H9 (cell line): ENCODE data around the gene ZCCHC4. TPM values are rescaled to one million over a fixed set of nuclear protein-coding genes. Genes with fewer than 3 reads are reported as not detected.

Experiments used
- DNase-seq: peaks from one replicate; pipeline ENCODE4 v3.0.0-alpha.2; 2017
- H2AFZ ChIP-seq: one replicate; pipeline ENCODE4 v1.6.1; 2013; ENCODE audit warnings: mild to moderate bottlenecking, low read length, control low read depth, moderate library complexity
- H2AK5ac ChIP-seq: 2 replicates; pipeline ENCODE4 v1.6.1; 2013; ENCODE audit warnings: low read length, control low read depth, mixed read lengths; ENCODE audit not compliant: insufficient read length
- H2BK120ac ChIP-seq: one replicate; pipeline ENCODE4 v1.6.1; 2013; ENCODE audit warnings: low read depth, mild to moderate bottlenecking, low read length, control low read depth, inconsistent platforms; ENCODE audit not compliant: poor library complexity, severe bottlenecking
- H2BK12ac ChIP-seq: 2 replicates; pipeline ENCODE4 v1.6.1; 2013; ENCODE audit warnings: low read length, control low read depth, mixed read lengths, low read depth; ENCODE audit not compliant: insufficient read length
- H2BK15ac ChIP-seq: 2 replicates; pipeline ENCODE4 v1.6.1; 2013; ENCODE audit warnings: low read depth, low read length, control low read depth
- H2BK20ac ChIP-seq: one replicate; pipeline ENCODE4 v1.6.1; 2013; ENCODE audit warnings: low read depth, mild to moderate bottlenecking, low read length, control low read depth, inconsistent platforms; ENCODE audit not compliant: poor library complexity, severe bottlenecking
- H2BK5ac ChIP-seq: 2 replicates; pipeline ENCODE4 v1.6.1; 2013; ENCODE audit warnings: low read length, control low read depth, mixed read lengths; ENCODE audit not compliant: insufficient read length
- H3K14ac ChIP-seq: 2 replicates; pipeline ENCODE4 v1.6.1; 2013; ENCODE audit warnings: low read length, control low read depth; ENCODE audit not compliant: insufficient read depth
- H3K18ac ChIP-seq: 2 replicates; pipeline ENCODE4 v1.6.1; 2013; ENCODE audit warnings: low read depth, mild to moderate bottlenecking, mixed read lengths, low read length, control low read depth; ENCODE audit not compliant: insufficient read length
- H3K23ac ChIP-seq: 2 replicates; pipeline ENCODE4 v1.6.1; 2013; ENCODE audit warnings: low read length, control low read depth, mixed read lengths, low read depth; ENCODE audit not compliant: insufficient read length
- H3K23me2 ChIP-seq: 2 replicates; pipeline ENCODE4 v1.6.1; 2013; ENCODE audit warnings: low read depth, mild to moderate bottlenecking, mixed read lengths, low read length, control low read depth; ENCODE audit not compliant: insufficient read length, poor library complexity, severe bottlenecking
- H3K27ac ChIP-seq: 2 replicates; pipeline ENCODE4 v1.5.1; 2013; ENCODE audit warnings: low read length, control low read depth, mixed read lengths, low read depth; ENCODE audit not compliant: insufficient read length
- H3K27me3 ChIP-seq: 2 replicates; pipeline ENCODE4 v1.6.1; 2013; ENCODE audit warnings: low read length, control low read depth, inconsistent platforms; ENCODE audit not compliant: insufficient read depth
- H3K4ac ChIP-seq: 2 replicates; pipeline ENCODE4 v1.6.1; 2013; ENCODE audit warnings: low read depth, mild to moderate bottlenecking, control low read depth, inconsistent platforms, low read length, moderate library complexity
- H3K4me1 ChIP-seq: 2 replicates; pipeline ENCODE4 v1.6.1; 2013; ENCODE audit warnings: low read length, control low read depth, inconsistent platforms; ENCODE audit not compliant: insufficient read depth
- H3K4me2 ChIP-seq: 2 replicates; pipeline ENCODE4 v1.6.1; 2013; ENCODE audit warnings: low read length, control low read depth, mixed read lengths; ENCODE audit not compliant: insufficient read length, insufficient read depth
- H3K56ac ChIP-seq: 2 replicates; pipeline ENCODE4 v1.6.1; 2013; ENCODE audit warnings: low read depth, mild to moderate bottlenecking, mixed read lengths, low read length, control low read depth; ENCODE audit not compliant: insufficient read length
- H3K79me1 ChIP-seq: 2 replicates; pipeline ENCODE4 v1.6.1; 2013; ENCODE audit warnings: low read depth, mild to moderate bottlenecking, moderate library complexity, low read length, control low read depth, inconsistent platforms; ENCODE audit not compliant: insufficient read depth, poor library complexity, severe bottlenecking
- H3K79me2 ChIP-seq: 2 replicates; pipeline ENCODE4 v1.6.1; 2013; ENCODE audit warnings: low read length, control low read depth, inconsistent platforms; ENCODE audit not compliant: insufficient read depth
- H3K9ac ChIP-seq: 2 replicates; pipeline ENCODE4 v1.6.1; 2013; ENCODE audit warnings: low read length, control low read depth, mixed read lengths; ENCODE audit not compliant: insufficient read length; ENCODE audit errors: extremely low read depth
- H3K9me3 ChIP-seq: one replicate; pipeline ENCODE4 v1.6.1; 2013; ENCODE audit warnings: low read depth, low read length, inconsistent platforms; ENCODE audit not compliant: control insufficient read depth
- H3T11ph ChIP-seq: one replicate; pipeline ENCODE4 v1.6.1; 2013; ENCODE audit warnings: mild to moderate bottlenecking, low read length, control low read depth, inconsistent platforms
- H4K20me1 ChIP-seq: one replicate; pipeline ENCODE4 v1.6.1; 2013; ENCODE audit not compliant: control insufficient read depth, insufficient read length, insufficient read depth
- H4K5ac ChIP-seq: 2 replicates; pipeline ENCODE4 v1.6.1; 2013; ENCODE audit warnings: low read depth, mild to moderate bottlenecking, mixed read lengths, low read length, control low read depth; ENCODE audit not compliant: insufficient read length
- H4K8ac ChIP-seq: replicated peaks from 2 replicates; pipeline ENCODE4 v1.6.1; 2013; ENCODE audit warnings: low read length, control low read depth, mixed read lengths, low read depth; ENCODE audit not compliant: insufficient read length
- H4K91ac ChIP-seq: 2 replicates; pipeline ENCODE4 v1.6.1; 2013; ENCODE audit warnings: low read depth, mild to moderate bottlenecking, moderate library complexity, mixed read lengths, low read length, control low read depth; ENCODE audit not compliant: insufficient read length
- H3K27ac Mint-ChIP-seq, 3 experiments: 2 replicates in 2 of 3; 3 replicates in 1 of 3; pipeline ENCODE4 v1.8.0; 2020 to 2021; ENCODE audit warnings: mixed read lengths in 3 of 3, mild to moderate bottlenecking in 1 of 3, moderate library complexity in 1 of 3
- H3K27me3 Mint-ChIP-seq: 2 replicates; pipeline ENCODE4 v1.8.0; 2021; ENCODE audit warnings: low read depth, mild to moderate bottlenecking, moderate library complexity, mixed read lengths
- H3K36me3 Mint-ChIP-seq, 3 experiments: 2 replicates in 2 of 3; 3 replicates in 1 of 3; pipeline ENCODE4 v1.8.0; 2020 to 2021; ENCODE audit warnings: low read depth in 3 of 3, mixed read lengths in 3 of 3; ENCODE audit not compliant: insufficient read depth in 1 of 3
- H3K4me1 Mint-ChIP-seq, 2 experiments: 2 replicates each; pipeline ENCODE4 v1.8.0; 2020; ENCODE audit warnings: mixed read lengths in 2 of 2
- H3K4me3 Mint-ChIP-seq, 2 experiments: 2 replicates in 1 of 2; 3 replicates in 1 of 2; pipeline ENCODE4 v1.8.0; 2020 to 2021; ENCODE audit warnings: mild to moderate bottlenecking in 2 of 2, mixed read lengths in 2 of 2, moderate library complexity in 1 of 2
- H3K9me3 Mint-ChIP-seq, 2 experiments: 2 replicates in 1 of 2; 3 replicates in 1 of 2; pipeline ENCODE4 v1.8.0; 2020; ENCODE audit warnings: mild to moderate bottlenecking in 2 of 2, mixed read lengths in 2 of 2, moderate library complexity in 1 of 2
- WGBS: extraction: QIAGEN DNeasy Blood & Tissue Kit; methylation state at CpG from one replicate; pipeline ENCODE4 v1.1.7; 2013; ENCODE audit warnings: missing lambda C conversion rate, low lambda C conversion rate, mixed read lengths; ENCODE audit not compliant: insufficient read length; ENCODE audit errors: extremely low coverage; 5-methylcytosine and 5-hydroxymethylcytosine counted together
- total RNA-seq: library from RNA; stranded (reverse); gene quantifications from 2 replicates; pipeline ENCODE4 v1.2.1, GENCODE V29; 2021
- TF ChIP-seq, protein P1 (sequence below): fragments of 200-600 bp; sonication (generic); conservative IDR thresholded peaks from 3 replicates; pipeline ENCODE4 v1.8.0; 2021; ENCODE audit warnings: antibody characterized with exemption, mild to moderate bottlenecking

Gene ZCCHC4
- total RNA-seq, 1 experiment from 2014 or later: 6.8 TPM

DNA sequence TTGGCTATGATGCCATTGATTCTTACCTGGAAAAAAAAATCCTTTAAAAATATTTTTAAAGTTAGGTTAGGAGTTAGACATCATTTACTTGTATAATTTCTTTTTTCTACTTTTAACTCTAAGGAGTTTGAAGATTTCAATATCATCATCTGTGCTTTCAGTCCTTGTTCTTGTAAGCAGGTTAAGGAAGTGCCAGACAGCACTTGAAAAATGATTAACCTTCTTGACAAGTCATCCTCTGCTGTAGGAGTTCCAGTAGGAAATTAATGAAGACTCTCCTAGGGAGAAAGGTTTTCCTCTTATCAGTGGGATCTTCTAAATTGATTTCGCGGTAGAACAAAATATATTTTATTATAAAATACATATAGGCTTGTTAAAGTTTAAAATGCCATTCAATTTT, 35.4 kb downstream of the ZCCHC4 start:
- Mint-ChIP-seq H3K4me3 (no peak overlapping the region), H3K36me3 (no peaks in the 10 kb centered on the region), H3K4me1 (no peaks in the 10 kb centered on the region), H3K27me3 (no peaks in the 10 kb centered on the region), H3K27ac (no peak overlapping the region), H3K9me3 (no peaks in the 10 kb centered on the region)
- Histone ChIP-seq H2BK120ac (no peak overlapping the region), H3K27me3 (no peaks in the 10 kb centered on the region), H3K18ac (no peak overlapping the region), H2BK15ac (no peak overlapping the region), H3K4ac (no peak overlapping the region), H2BK20ac (no peak overlapping the region), H3K14ac (no peak overlapping the region), H3K79me2 (no peaks in the 10 kb centered on the region), H3K23me2 (no peaks in the 10 kb centered on the region), H3K4me2 (no peak overlapping the region), H2BK5ac (no peak overlapping the region), H4K5ac (no peak overlapping the region), H4K8ac (no peak overlapping the region), H3T11ph (no peak overlapping the region), H4K20me1 (no peaks in the 10 kb centered on the region), H3K23ac (no peak overlapping the region), H2AFZ (no peak overlapping the region), H3K9ac (no peak overlapping the region), H3K4me1 (no peaks in the 10 kb centered on the region), H3K9me3 (no peaks in the 10 kb centered on the region), H3K27ac (no peak overlapping the region), H3K56ac (no peak overlapping the region), H3K79me1 (no peaks in the 10 kb centered on the region), H2BK12ac (no peak overlapping the region), H2AK5ac (no peak overlapping the region), H4K91ac (no peak overlapping the region)
- no CpG with 5 or more reads among the region's 2 CpGs for WGBS
- no peak for DNase-seq
- TF ChIP-seq, protein P1, sequence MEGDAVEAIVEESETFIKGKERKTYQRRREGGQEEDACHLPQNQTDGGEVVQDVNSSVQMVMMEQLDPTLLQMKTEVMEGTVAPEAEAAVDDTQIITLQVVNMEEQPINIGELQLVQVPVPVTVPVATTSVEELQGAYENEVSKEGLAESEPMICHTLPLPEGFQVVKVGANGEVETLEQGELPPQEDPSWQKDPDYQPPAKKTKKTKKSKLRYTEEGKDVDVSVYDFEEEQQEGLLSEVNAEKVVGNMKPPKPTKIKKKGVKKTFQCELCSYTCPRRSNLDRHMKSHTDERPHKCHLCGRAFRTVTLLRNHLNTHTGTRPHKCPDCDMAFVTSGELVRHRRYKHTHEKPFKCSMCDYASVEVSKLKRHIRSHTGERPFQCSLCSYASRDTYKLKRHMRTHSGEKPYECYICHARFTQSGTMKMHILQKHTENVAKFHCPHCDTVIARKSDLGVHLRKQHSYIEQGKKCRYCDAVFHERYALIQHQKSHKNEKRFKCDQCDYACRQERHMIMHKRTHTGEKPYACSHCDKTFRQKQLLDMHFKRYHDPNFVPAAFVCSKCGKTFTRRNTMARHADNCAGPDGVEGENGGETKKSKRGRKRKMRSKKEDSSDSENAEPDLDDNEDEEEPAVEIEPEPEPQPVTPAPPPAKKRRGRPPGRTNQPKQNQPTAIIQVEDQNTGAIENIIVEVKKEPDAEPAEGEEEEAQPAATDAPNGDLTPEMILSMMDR: no peak
